ENCODE data around the gene LINS1.

LINS1 gene

DNA sequence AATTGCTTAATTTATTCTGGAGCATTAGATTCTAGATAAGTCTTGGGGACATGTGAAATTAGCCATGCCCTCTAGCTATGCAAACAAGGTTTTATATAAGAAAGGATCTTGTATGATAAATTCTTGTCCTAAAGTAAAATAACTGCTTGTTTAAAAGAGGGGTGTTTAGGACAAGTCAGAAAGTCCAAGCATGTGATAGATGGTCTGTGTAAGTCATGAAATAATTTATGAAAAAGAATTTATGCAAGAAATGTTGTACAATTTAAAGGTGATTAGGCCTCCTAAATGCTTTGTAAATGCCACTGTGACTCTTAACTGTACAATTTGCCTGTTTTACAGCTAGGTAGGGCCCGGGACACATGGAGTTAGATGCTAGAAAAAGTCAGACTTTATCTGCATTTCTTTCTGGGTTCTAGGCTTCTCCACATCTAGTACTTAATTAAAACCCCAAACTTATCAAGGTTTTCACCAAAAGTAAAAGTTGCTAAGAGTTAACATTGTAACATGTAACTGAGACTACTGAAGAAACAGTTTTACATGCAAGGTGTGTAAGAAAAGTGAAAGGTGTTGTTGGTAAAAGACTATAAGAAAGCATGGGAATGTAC, 13.2 kb downstream of the LINS1 start:
- intact Hi-C loops (cut with DNase I; ENCODE audit: low total_unique reads), result no loop called here
- no peaks in the 10 kb centered on the region for H3K27me3 ChIP-seq

DNA sequence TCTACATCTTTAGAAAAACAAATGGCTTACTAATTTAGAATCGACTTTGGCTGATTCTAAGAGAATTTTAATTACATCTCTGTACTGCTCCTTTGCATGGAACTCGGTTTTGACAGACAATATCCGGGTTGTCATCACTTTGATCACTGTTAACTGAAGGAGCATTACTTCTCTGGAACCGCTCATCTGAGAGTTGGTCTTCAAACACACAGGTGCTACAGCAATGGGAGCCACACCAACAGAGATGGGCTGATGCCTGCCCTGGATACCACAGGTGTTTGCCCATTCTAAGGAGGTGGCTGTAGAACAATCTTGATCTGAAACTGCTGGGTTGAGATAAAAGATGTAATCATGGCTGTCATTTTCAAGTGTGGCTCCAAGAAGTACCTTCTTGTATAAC, 21.6 kb downstream of the LINS1 start:
- TF ChIP-seq CTCF (IDR thresholded peaks at IDR 0.05), result no peak
- Histone ChIP-seq H3K27ac (no peak overlapping the region), H3K4me3 (no peak overlapping the region), H3K4me1 (no peaks in the 10 kb centered on the region), H3K36me3 (peaks cover 0 to 12% (median 0%) of the 10 kb centered on the region in 3 donors), H3K9me3 (no peaks in the 10 kb centered on the region), H3K27me3 (no peaks in the 10 kb centered on the region)
- DNase-seq, result no peak
- intact Hi-C loops (cut with DNase I; ENCODE audit: low total_unique reads), result no loop called here

More for the DNA sequence above, 13.2 kb downstream of the LINS1 start:
- Histone ChIP-seq H3K9me3 (no peaks in the 10 kb centered on the region), H3K4me1 (no peaks in the 10 kb centered on the region), H3K27ac (no peak overlapping the region), H3K36me3 (no peaks in the 10 kb centered on the region), H3K4me3 (no peak overlapping the region)
- DNase-seq, result no peak
- no peak for TF ChIP-seq CTCF (IDR thresholded peaks at IDR 0.05)

- intact Hi-C loops (cut with DNase I; ENCODE audit: low total_unique reads), result loop anchor here (10.0 kb wide), 1 partner anchor 639 kb away; no protein-coding TSS in a partner anchor
- Histone ChIP-seq H3K27ac (no peak overlapping the region), H3K4me3 (no peak overlapping the region), H3K27me3 (no peaks in the 10 kb centered on the region), H3K4me1 (no peaks in the 10 kb centered on the region), H3K9me3 (no peaks in the 10 kb centered on the region), H3K36me3 (peaks cover 12 to 29% (median 25%) of the 10 kb centered on the region in 3 donors)
- DNase-seq, result no peak
- no peak for TF ChIP-seq CTCF (IDR thresholded peaks at IDR 0.05)
Measured at GRCh38 chr15:100573526-100573925, 28.5 kb downstream of the LINS1 start.

- H3K4me1 ChIP-seq, result no peaks in the 10 kb centered on the region
- DNase-seq, result no peak
- no peaks in the 10 kb centered on the region for H3K27me3 ChIP-seq
- peak; percentile 44 to 58 for TF ChIP-seq CTCF (IDR thresholded peaks at IDR 0.05)
- no peak overlapping the region for H3K27ac ChIP-seq
- H3K36me3 ChIP-seq, result peaks cover 12 to 34% (median 29%) of the 10 kb centered on the region in 3 donors
- no peaks in the 10 kb centered on the region for H3K9me3 ChIP-seq
- intact Hi-C loops (cut with DNase I; ENCODE audit: low total_unique reads), result loop anchor here (10.0 kb wide), 1 partner anchor 638 kb away; no protein-coding TSS in a partner anchor
- H3K4me3 ChIP-seq, result no peak overlapping the region
Measured at GRCh38 chr15:100572362-100572983, 29.5 kb downstream of the LINS1 start.

DNA sequence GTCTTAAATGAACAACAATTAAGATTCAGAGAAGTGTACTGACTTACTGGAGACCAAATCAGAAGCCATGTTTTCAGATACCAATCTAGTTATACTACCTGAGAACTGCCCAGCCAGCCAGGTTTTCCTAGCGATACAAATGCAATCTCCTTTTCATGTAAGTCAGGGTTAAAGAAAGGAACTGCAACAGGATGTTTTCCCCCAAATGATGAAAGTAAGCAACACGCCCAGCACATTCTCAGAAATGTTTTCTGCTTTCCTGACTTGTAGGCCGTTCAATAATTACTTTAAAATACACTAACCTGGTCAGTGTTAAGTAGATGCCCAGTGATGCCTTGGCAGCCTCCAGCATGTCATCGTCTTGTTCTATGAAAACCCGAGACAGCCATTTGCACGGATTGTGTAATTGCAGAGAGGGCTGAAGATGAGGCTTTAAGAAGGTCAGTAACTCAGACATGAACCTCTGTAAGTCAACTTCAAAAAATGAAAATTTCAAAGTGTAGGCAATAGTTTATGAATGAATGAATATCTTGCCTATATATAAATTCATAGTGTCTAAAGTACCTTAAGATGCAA, 30.3 kb downstream of the LINS1 start:
- intact Hi-C loops (cut with DNase I; ENCODE audit: low total_unique reads), result loop anchor here (10.0 kb wide), 1 partner anchor 637 kb away; no protein-coding TSS in a partner anchor
- no peak for DNase-seq
- Histone ChIP-seq H3K36me3 (peaks cover 12 to 34% (median 29%) of the 10 kb centered on the region in 3 donors), H3K4me1 (no peaks in the 10 kb centered on the region), H3K27ac (no peak overlapping the region), H3K4me3 (no peak overlapping the region), H3K9me3 (no peaks in the 10 kb centered on the region), H3K27me3 (no peaks in the 10 kb centered on the region)
- no peak for TF ChIP-seq CTCF (IDR thresholded peaks at IDR 0.05)
